Esophagus squamous epithelium (tissue), 5 donors: ENCODE data around the gene DENND4C. TPM values are rescaled to one million over a fixed set of nuclear protein-coding genes. Genes with fewer than 3 reads are reported as not detected.

Source experiments
- DNase-seq: peaks from one replicate; lab custom pipeline; 2025; lab: John Stamatoyannopoulos, UW
- H3K27ac ChIP-seq, 4 donors: fragments of 200-600 bp; sonication (generic); one replicate each; pipeline ENCODE4 v1.5.1; 2016 to 2019; ENCODE audit warnings: mild to moderate bottlenecking in 1 of 4
- H3K27me3 ChIP-seq, 4 donors: fragments of 200-600 bp; sonication (generic); 1 replicate in 3 of 4; 2 replicates in 1 of 4; pipeline versions ENCODE4 v1.5.1 to v1.6.0; 2017 to 2021; ENCODE audit warnings: antibody characterized with exemption in 1 of 4
- H3K36me3 ChIP-seq, 3 donors: fragments of 200-600 bp; sonication (generic); one replicate each; pipeline ENCODE4 v1.5.1; 2016 to 2019
- H3K4me1 ChIP-seq, 3 donors: fragments of 200-600 bp; sonication (generic); one replicate each; pipeline ENCODE4 v1.5.1; 2017 to 2019
- H3K4me3 ChIP-seq, 4 donors: fragments of 200-600 bp; sonication (generic); 1 replicate in 3 of 4; 2 replicates in 1 of 4; pipeline ENCODE4 v1.5.1; 2016 to 2019; ENCODE audit warnings: mild to moderate bottlenecking in 2 of 4, moderate library complexity in 1 of 4
- H3K9me3 ChIP-seq, 3 donors: fragments of 200-600 bp; sonication (generic); one replicate each; pipeline ENCODE4 v1.5.1; 2016 to 2019
- CTCF ChIP-seq, 6 experiments: fragments of 450-650 bp in 4 of 6; fragments of 200-600 bp in 2 of 6; sonication (generic) in 2 of 6; IDR thresholded peaks; one replicate each; pipeline ENCODE4 v1.5.1; 2016 to 2019; ENCODE audit warnings: antibody characterized with exemption in 6 of 6, mild to moderate bottlenecking in 4 of 6, moderate library complexity in 4 of 6
- POLR2A ChIP-seq, 4 donors: fragments of 450-650 bp; IDR thresholded peaks; one replicate each; pipeline ENCODE4 v1.6.1; 2017; ENCODE audit warnings: antibody characterized with exemption in 4 of 4, mild to moderate bottlenecking in 4 of 4, moderate library complexity in 3 of 4
- WGBS, 2 donors: methylation state at CpG; one replicate each; pipeline ENCODE4 v1.1.5; 2018; 5-methylcytosine and 5-hydroxymethylcytosine counted together
- intact Hi-C: fragments of 100-400 bp; cut with DNase I; formaldehyde crosslinking; loops from one replicate; pipeline ENCODE4 v1.15.0; 2022
- total RNA-seq, 4 donors: library from RNA; depleted of rRNA; stranded (reverse); fragments of >200 nt; gene quantifications; one replicate each; pipeline ENCODE4 v1.1.0, GENCODE V29; 2016
- donor health status: DM: yes; HTN: yes; CAD: no.

Gene DENND4C
- total RNA-seq, 4 donors from 2014 or later, result 32.7 to 65.8 (median 50.7) TPM

- no peaks in the 10 kb centered on the region for H3K9me3 ChIP-seq
- no peak overlapping the region for H3K4me3 ChIP-seq
- peaks cover 0 to 43% (median 4%) of the 10 kb centered on the region in 3 donors for H3K36me3 ChIP-seq
- H3K27ac ChIP-seq, result no peak overlapping the region
- DNase-seq, result no peak
- H3K4me1 ChIP-seq, result peaks cover 0 to 54% (median 0%) of the 10 kb centered on the region in 3 donors
- TF ChIP-seq POLR2A (IDR thresholded peaks at IDR 0.05), result no peak
- TF ChIP-seq CTCF (IDR thresholded peaks at IDR 0.05), result no peak
- H3K27me3 ChIP-seq, result no peaks in the 10 kb centered on the region
- intact Hi-C loops, result no loop called here
These were observed 9.5 kb downstream of the DENND4C start for GRCh38 chr9:19239955-19240354.

- peaks cover 0 to 46% (median 4%) of the 10 kb centered on the region in 3 donors for H3K36me3 ChIP-seq
- intact Hi-C loops, result no loop called here
- no peak overlapping the region for H3K4me3 ChIP-seq
- peaks cover 0 to 49% (median 0%) of the 10 kb centered on the region in 3 donors for H3K4me1 ChIP-seq
- no peaks in the 10 kb centered on the region for H3K27me3 ChIP-seq
- H3K27ac ChIP-seq, result no peak overlapping the region
- no peaks in the 10 kb centered on the region for H3K9me3 ChIP-seq
- WGBS, 2 donors, result 67 to 79% methylated on average over 3 to 6 of the region's 6 CpGs
- no peak for DNase-seq
- TF ChIP-seq CTCF (IDR thresholded peaks at IDR 0.05), result no peak
- TF ChIP-seq POLR2A (IDR thresholded peaks at IDR 0.05), result no peak
These were observed 11.2 kb downstream of the DENND4C start for GRCh38 chr9:19241728-19242127.

- DNase-seq, result no peak
- no peaks in the 10 kb centered on the region for H3K27me3 ChIP-seq
- H3K4me1 ChIP-seq, result peaks cover 0 to 41% (median 0%) of the 10 kb centered on the region in 3 donors
- H3K36me3 ChIP-seq, result peaks cover 0 to 46% (median 4%) of the 10 kb centered on the region in 3 donors
- WGBS, 2 donors, result 78 to 80% methylated on average over 10 of the region's 10 CpGs
- intact Hi-C loops, result no loop called here
- no peak overlapping the region for H3K27ac ChIP-seq
- TF ChIP-seq POLR2A (IDR thresholded peaks at IDR 0.05) (no peak), CTCF (IDR thresholded peaks at IDR 0.05) (no peak)
- H3K9me3 ChIP-seq, result no peaks in the 10 kb centered on the region
- no peak overlapping the region for H3K4me3 ChIP-seq
These were observed 13.0 kb downstream of the DENND4C start for GRCh38 chr9:19243366-19244033.

GRCh38 chr9:19246891-19247290 is 16.4 kb downstream of the DENND4C start:
- no peak for DNase-seq

More at GRCh38 chr9:19246891-19247290, 16.4 kb downstream of the DENND4C start:
- Histone ChIP-seq H3K36me3 (peaks cover 0 to 34% (median 0%) of the 10 kb centered on the region in 3 donors), H3K4me3 (no peak overlapping the region), H3K27me3 (no peaks in the 10 kb centered on the region), H3K27ac (no peak overlapping the region), H3K9me3 (no peaks in the 10 kb centered on the region), H3K4me1 (peaks cover 0 to 26% (median 0%) of the 10 kb centered on the region in 3 donors)
- intact Hi-C loops, result no loop called here
- TF ChIP-seq POLR2A (IDR thresholded peaks at IDR 0.05) (no peak), CTCF (IDR thresholded peaks at IDR 0.05) (no peak)
- WGBS, 2 donors, result 80 to 88% methylated on average over 3 of the region's 3 CpGs
